ENCODE results near the gene ACTN1. TPM values are rescaled to one million over a fixed set of nuclear protein-coding genes. Genes with fewer than 3 reads are reported as not detected.

ACTN1 gene
- total and polyA plus RNA-seq, 3 donors from 2014 or later: 51.0 to 82.3 (median 69.5) TPM

GRCh38 chr14:68825729-68826128 lies 153.4 kb downstream of the ACTN1 start:
- Histone ChIP-seq H3K4me1 (no peaks in the 10 kb centered on the region), H3K27me3 (no peaks in the 10 kb centered on the region), H3K27ac (no peak overlapping the region), H3K36me3 (ENCODE audit: low read depth, missing control alignments) (no peaks in the 10 kb centered on the region), H3K4me3 (no peak overlapping the region), H3K9me3 (no peaks in the 10 kb centered on the region)
- intact Hi-C loops (cut with DNase I; ENCODE audit: low total_unique reads): no loop called here
- TF ChIP-seq POLR2A (IDR thresholded peaks at IDR 0.05): no peak
- TF ChIP-seq, protein P1, sequence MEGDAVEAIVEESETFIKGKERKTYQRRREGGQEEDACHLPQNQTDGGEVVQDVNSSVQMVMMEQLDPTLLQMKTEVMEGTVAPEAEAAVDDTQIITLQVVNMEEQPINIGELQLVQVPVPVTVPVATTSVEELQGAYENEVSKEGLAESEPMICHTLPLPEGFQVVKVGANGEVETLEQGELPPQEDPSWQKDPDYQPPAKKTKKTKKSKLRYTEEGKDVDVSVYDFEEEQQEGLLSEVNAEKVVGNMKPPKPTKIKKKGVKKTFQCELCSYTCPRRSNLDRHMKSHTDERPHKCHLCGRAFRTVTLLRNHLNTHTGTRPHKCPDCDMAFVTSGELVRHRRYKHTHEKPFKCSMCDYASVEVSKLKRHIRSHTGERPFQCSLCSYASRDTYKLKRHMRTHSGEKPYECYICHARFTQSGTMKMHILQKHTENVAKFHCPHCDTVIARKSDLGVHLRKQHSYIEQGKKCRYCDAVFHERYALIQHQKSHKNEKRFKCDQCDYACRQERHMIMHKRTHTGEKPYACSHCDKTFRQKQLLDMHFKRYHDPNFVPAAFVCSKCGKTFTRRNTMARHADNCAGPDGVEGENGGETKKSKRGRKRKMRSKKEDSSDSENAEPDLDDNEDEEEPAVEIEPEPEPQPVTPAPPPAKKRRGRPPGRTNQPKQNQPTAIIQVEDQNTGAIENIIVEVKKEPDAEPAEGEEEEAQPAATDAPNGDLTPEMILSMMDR (IDR thresholded peaks at IDR 0.05): no peak
- 82 to 94% methylated on average over 3 of the region's 3 CpGs for whole genome bisulfite sequencing, 2 donors
- no peak for DNase-seq

DNA sequence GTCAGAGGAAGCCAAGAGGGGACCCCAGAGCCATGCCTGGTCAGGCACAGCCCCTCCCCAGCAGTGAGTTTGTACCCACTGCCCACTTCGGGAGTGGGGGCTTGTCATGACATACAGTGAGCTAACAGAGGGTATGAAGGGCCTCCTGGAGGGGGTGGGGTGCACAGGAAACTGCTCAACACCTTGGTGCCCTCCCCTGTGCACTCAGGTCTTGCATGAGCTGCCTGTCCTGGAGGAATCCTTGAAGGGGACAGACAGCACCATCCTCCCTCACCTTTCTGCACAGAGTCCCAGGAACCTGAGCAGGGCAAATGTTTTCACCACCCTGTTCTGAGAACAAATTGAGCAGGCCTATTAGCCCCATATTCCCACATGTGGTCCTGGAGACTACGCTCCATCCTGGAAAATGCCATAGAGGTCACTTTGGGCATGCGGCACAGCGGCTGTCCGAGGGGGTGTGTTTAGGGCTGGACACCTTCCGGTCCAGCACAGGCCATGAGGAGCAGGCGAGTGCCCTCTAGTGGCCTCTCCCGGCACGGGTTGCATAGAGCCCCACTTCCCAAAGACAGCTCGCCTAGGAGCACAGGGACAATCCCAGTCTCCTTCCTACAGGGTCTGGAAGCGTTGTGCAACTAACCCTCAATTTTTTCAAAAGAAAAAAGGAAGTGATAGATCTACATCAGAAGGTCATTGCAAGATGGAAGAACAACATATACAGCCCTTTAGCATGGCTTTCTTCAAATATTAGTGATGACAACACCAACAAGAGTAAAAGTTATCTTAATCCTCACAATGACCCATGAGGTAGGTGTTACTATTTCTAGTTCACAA lies 154.4 kb downstream of the ACTN1 start:
- no peak overlapping the region for H3K4me3 ChIP-seq
- H3K27ac ChIP-seq: no peak overlapping the region
- 25 to 48% methylated on average over 3 to 11 of the region's 11 CpGs for WGBS, 2 donors
- TF ChIP-seq POLR2A (IDR thresholded peaks at IDR 0.05): no peak
- TF ChIP-seq, protein P1 (IDR thresholded peaks at IDR 0.05): peak; percentile 73 to 85 (median 77)
- DNase-seq: peak; percentile 93
- H3K36me3 ChIP-seq (ENCODE audit: low read depth, missing control alignments): no peaks in the 10 kb centered on the region
- intact Hi-C loops (cut with DNase I; ENCODE audit: low total_unique reads): loop anchor here (5.0 kb wide), 1 partner anchor 892 kb away; no protein-coding TSS in a partner anchor
- H3K9me3 ChIP-seq: no peaks in the 10 kb centered on the region
- H3K4me1 ChIP-seq: no peaks in the 10 kb centered on the region
- H3K27me3 ChIP-seq: no peaks in the 10 kb centered on the region

DNA sequence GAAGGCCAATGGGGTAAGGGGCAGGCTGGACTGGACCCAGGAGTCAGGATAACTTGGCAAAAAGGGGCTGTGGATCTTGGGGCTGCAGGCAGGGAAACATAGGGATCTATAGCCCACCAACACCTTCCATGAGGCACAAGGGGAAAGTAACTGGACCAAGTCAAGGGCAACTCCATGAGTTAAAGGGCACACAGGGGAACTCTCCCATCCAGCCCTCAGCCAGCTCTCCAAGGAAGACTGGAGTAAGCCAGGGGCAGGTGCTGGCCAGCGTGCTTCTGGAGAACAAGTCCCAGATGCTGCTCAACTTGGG lies 154.9 kb downstream of the ACTN1 start:
- H3K9me3 ChIP-seq: no peaks in the 10 kb centered on the region
- H3K36me3 ChIP-seq (ENCODE audit: low read depth, missing control alignments): no peaks in the 10 kb centered on the region
- peaks cover 4% of the 10 kb centered on the region for H3K4me1 ChIP-seq
- TF ChIP-seq, protein P1 (IDR thresholded peaks at IDR 0.05): no peak
- TF ChIP-seq POLR2A (IDR thresholded peaks at IDR 0.05): no peak
- H3K27me3 ChIP-seq: no peaks in the 10 kb centered on the region
- no peak overlapping the region for H3K27ac ChIP-seq
- WGBS, 2 donors: 94% methylated on average over 1 of the region's 1 CpG; no CpG with 5 or more reads in 1 of the 2 donors
- intact Hi-C loops (cut with DNase I; ENCODE audit: low total_unique reads): loop anchor here (5.0 kb wide), 1 partner anchor 892 kb away; no protein-coding TSS in a partner anchor
- no peak for DNase-seq
- H3K4me3 ChIP-seq: no peak overlapping the region

Small RNA genes within 50 kb of the gene (small RNA-seq; reads per million reads assigned to genes)
- 0 reads per million in 2 donors for gene BANF1P1
- gene HMGN1P3: 0 reads per million in 2 donors
- 0 reads per million in 2 donors for gene RPS29P1

Other genes with a start within 250 kb of the ACTN1 start
- 100 to 1,000 TPM; 176 to 301 TPM for gene ZFP36L1, start 186.2 kb downstream of the ACTN1 start, total RNA-seq
- gene ZFP36L1, start 186.2 kb downstream of the ACTN1 start, polyA plus RNA-seq (ENCODE audit: insufficient read depth, low read depth, low replicate concordance): 120 TPM
- 100 to 1,000 TPM in 1 of 2 donors, 10 to 100 TPM in 1; 97.7 to 129 TPM for gene DCAF5, start 173.8 kb upstream of the ACTN1 start, total RNA-seq
- 168 TPM for gene DCAF5, start 173.8 kb upstream of the ACTN1 start, polyA plus RNA-seq (ENCODE audit: insufficient read depth, low read depth, low replicate concordance)
- gene EXD2, start 212.2 kb upstream of the ACTN1 start, total RNA-seq: 10 to 100 TPM; 22.4 to 27.2 TPM
- gene EXD2, start 212.2 kb upstream of the ACTN1 start, polyA plus RNA-seq (ENCODE audit: insufficient read depth, low read depth, low replicate concordance): 70.3 TPM